Measurements from ENCODE around the gene DAP.

DNA sequence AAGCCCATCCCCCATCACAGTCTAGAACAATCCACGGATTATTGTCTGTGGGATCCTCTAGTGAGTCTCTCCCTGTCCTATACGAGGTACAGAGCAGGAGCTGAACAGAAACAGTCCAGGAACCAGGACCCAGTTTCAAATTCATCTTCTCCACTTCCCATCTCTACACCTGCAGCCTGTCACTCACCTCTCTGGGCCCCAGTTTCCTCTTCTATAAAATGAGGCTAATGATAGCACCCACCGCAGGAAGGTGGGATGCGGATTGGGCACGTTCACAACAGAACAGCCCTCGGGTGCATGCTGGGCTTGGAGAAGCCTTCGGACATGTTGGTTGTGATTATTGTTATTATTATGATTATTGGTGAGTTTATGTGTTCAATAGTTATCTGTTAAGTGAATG, 118.7 kb downstream of the DAP start:
- TF ChIP-seq CTCF (conservative IDR thresholded peaks at IDR 0.05) (no peak), EZH2 (IDR thresholded peaks at IDR 0.05; ENCODE audit: low read depth) (no peak)

Data from PC-9 (cell line).